Ishikawa (cell line): ENCODE measurements around the gene PRDM2.

Source experiments
- CEBPB ChIP-seq: IDR thresholded peaks from 2 replicates; pipeline ENCODE4 v1.6.1; 2012
- CREB1 ChIP-seq: IDR thresholded peaks from 2 replicates; pipeline ENCODE4 v1.6.1; 2012; ENCODE audit warnings: low read depth
- EGR1 ChIP-seq: IDR thresholded peaks from 2 replicates; pipeline ENCODE4 v1.6.1; 2012
- EP300 ChIP-seq: IDR thresholded peaks from 2 replicates; pipeline ENCODE4 v1.6.1; 2012; ENCODE audit warnings: borderline replicate concordance
- FOXM1 ChIP-seq: IDR thresholded peaks from 2 replicates; pipeline ENCODE4 v1.6.1; 2012; ENCODE audit warnings: low read depth, borderline replicate concordance
- MAX ChIP-seq: IDR thresholded peaks from 2 replicates; pipeline ENCODE4 v1.6.1; 2012
- NFIC ChIP-seq: IDR thresholded peaks from 2 replicates; pipeline ENCODE4 v1.6.1; 2012
- RAD21 ChIP-seq: IDR thresholded peaks from 2 replicates; pipeline ENCODE4 v1.6.1; 2012; ENCODE audit warnings: low read depth
- REST ChIP-seq: IDR thresholded peaks from 2 replicates; pipeline ENCODE4 v1.6.1; 2012; ENCODE audit warnings: low read depth, mild to moderate bottlenecking
- TAF1 ChIP-seq: IDR thresholded peaks from 2 replicates; pipeline ENCODE4 v1.6.1; 2012; ENCODE audit warnings: low read depth, mild to moderate bottlenecking
- TCF12 ChIP-seq: IDR thresholded peaks from 2 replicates; pipeline ENCODE4 v1.6.1; 2012; ENCODE audit warnings: low read depth
- TEAD4 ChIP-seq: IDR thresholded peaks from 2 replicates; pipeline ENCODE4 v1.6.1; 2012
- USF1 ChIP-seq: IDR thresholded peaks from 2 replicates; pipeline ENCODE4 v1.6.1; 2012
- YY1 ChIP-seq: IDR thresholded peaks from 2 replicates; pipeline ENCODE4 v1.6.1; 2012; ENCODE audit warnings: low read depth
- ZBTB7A ChIP-seq: IDR thresholded peaks from 2 replicates; pipeline ENCODE4 v1.6.1; 2012; ENCODE audit warnings: low read depth

PRDM2 gene

GRCh38 chr1:13864760-13865159, 164.8 kb downstream of the PRDM2 start:
- TF ChIP-seq REST (no peak), MAX (no peak), TAF1 (no peak), ZBTB7A (no peak), USF1 (no peak), YY1 (no peak), EP300 (no peak), TCF12 (no peak), NFIC (no peak), CEBPB (no peak), EGR1 (no peak), TEAD4 (no peak), RAD21 (no peak), FOXM1 (no peak), CREB1 (no peak)

- TF ChIP-seq REST (no peak), ZBTB7A (no peak), MAX (no peak), CREB1 (no peak), NFIC (no peak), CEBPB (no peak), USF1 (no peak)
Measured at GRCh38 chr1:13865851-13866250, 165.9 kb downstream of the PRDM2 start.

- TF ChIP-seq EGR1 (no peak), RAD21 (no peak), FOXM1 (no peak), EP300 (no peak), YY1 (no peak), REST (no peak), TEAD4 (no peak), CEBPB (no peak), USF1 (no peak), TAF1 (no peak), NFIC (no peak), TCF12 (no peak), ZBTB7A (no peak), CREB1 (no peak), MAX (no peak)
Measured at GRCh38 chr1:13867603-13868002, 167.6 kb downstream of the PRDM2 start.

- no peak for TF ChIP-seq EP300
- TF ChIP-seq REST, result no peak
- TF ChIP-seq CREB1, result no peak
- TF ChIP-seq RAD21, result no peak
- TF ChIP-seq NFIC, result no peak
- TF ChIP-seq TAF1, result no peak
- no peak for TF ChIP-seq TCF12
- TF ChIP-seq FOXM1, result no peak
- no peak for TF ChIP-seq YY1
Measured at GRCh38 chr1:13869172-13869797, 169.3 kb downstream of the PRDM2 start.
